ENCODE data around the gene MAP2K7. TPM values are rescaled to one million over a fixed set of nuclear protein-coding genes. Genes with fewer than 3 reads are reported as not detected.

The MAP2K7 gene
- total RNA-seq, 1 experiment from 2014 or later: 39.4 TPM

Other genes with a start within 250 kb of the MAP2K7 start
- not detected in 3 replicates for gene RETN, start 234.8 kb upstream of the MAP2K7 start, total RNA-seq (2021)
- gene MCEMP1, start 226.8 kb upstream of the MAP2K7 start, total RNA-seq (2021): not detected in 3 replicates
- 122 to 127 TPM (median 124 TPM) in 3 replicates for gene TRAPPC5, start 223.0 kb upstream of the MAP2K7 start, total RNA-seq (2021)
- 0.37 to 0.48 TPM (median 0.46 TPM) in 3 replicates for gene FCER2, start 201.7 kb upstream of the MAP2K7 start, total RNA-seq (2021)
- 0.55 to 0.66 TPM (median 0.62 TPM) in 3 replicates for gene CLEC4G, start 171.8 kb upstream of the MAP2K7 start, total RNA-seq (2021)
- 0.09 to 0.44 TPM in 2 of 3 replicates, not detected in the other for gene CD209, start 156.3 kb upstream of the MAP2K7 start, total RNA-seq (2021)
- gene CLEC4M, start 140.6 kb upstream of the MAP2K7 start, total RNA-seq (2021): not detected in 3 replicates
- 10.5 to 13.7 TPM (median 13.6 TPM) in 3 replicates for gene EVI5L, start 73.7 kb upstream of the MAP2K7 start, total RNA-seq (2021)
- 21.9 to 34.3 TPM (median 31.0 TPM) in 3 replicates for gene PRR36, start 29.5 kb upstream of the MAP2K7 start, total RNA-seq (2021)
- gene LRRC8E, start 15.4 kb upstream of the MAP2K7 start, total RNA-seq (2021): 3.0 to 3.6 TPM (median 3.1 TPM) in 3 replicates
- 4.1 to 7.4 TPM (median 6.5 TPM) in 3 replicates for gene TGFBR3L, start 11.0 kb downstream of the MAP2K7 start, total RNA-seq (2021)
- gene SNAPC2, start 16.5 kb downstream of the MAP2K7 start, total RNA-seq (2021): 23.2 to 24.3 TPM (median 23.7 TPM) in 3 replicates
- gene CTXN1, start 22.3 kb downstream of the MAP2K7 start, total RNA-seq (2021): 41.5 to 48.2 TPM (median 44.3 TPM) in 3 replicates
- gene TIMM44, start 39.8 kb downstream of the MAP2K7 start, total RNA-seq (2021): 103 to 129 TPM (median 103 TPM) in 3 replicates
- gene ELAVL1, start 101.8 kb downstream of the MAP2K7 start, total RNA-seq (2021): 144 to 160 TPM (median 149 TPM) in 3 replicates
- 0.53 TPM in 1 of 3 replicates, not detected in the others for gene CCL25, start 148.9 kb downstream of the MAP2K7 start, total RNA-seq (2021)
- gene FBN3, start 245.7 kb downstream of the MAP2K7 start, total RNA-seq (2021): 54.8 to 67.3 TPM (median 62.2 TPM) in 3 replicates